GM20000 (cell line): Measurements from ENCODE around the gene RGSL1.

Experiments
- DNase-seq: peaks from one replicate; pipeline ENCODE4 v3.0.0; 2012; ENCODE audit warnings: low spot score
- TF ChIP-seq, protein P1 (sequence below): IDR thresholded peaks from 2 replicates; pipeline ENCODE4 v1.5.1; 2012; ENCODE audit warnings: mild to moderate bottlenecking, control low read depth; ENCODE audit errors: extremely low read depth, missing control alignments

Gene RGSL1

GRCh38 chr1:182574156-182574555, 124.2 kb downstream of the RGSL1 start:
- TF ChIP-seq, protein P1, sequence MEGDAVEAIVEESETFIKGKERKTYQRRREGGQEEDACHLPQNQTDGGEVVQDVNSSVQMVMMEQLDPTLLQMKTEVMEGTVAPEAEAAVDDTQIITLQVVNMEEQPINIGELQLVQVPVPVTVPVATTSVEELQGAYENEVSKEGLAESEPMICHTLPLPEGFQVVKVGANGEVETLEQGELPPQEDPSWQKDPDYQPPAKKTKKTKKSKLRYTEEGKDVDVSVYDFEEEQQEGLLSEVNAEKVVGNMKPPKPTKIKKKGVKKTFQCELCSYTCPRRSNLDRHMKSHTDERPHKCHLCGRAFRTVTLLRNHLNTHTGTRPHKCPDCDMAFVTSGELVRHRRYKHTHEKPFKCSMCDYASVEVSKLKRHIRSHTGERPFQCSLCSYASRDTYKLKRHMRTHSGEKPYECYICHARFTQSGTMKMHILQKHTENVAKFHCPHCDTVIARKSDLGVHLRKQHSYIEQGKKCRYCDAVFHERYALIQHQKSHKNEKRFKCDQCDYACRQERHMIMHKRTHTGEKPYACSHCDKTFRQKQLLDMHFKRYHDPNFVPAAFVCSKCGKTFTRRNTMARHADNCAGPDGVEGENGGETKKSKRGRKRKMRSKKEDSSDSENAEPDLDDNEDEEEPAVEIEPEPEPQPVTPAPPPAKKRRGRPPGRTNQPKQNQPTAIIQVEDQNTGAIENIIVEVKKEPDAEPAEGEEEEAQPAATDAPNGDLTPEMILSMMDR: no peak
- DNase-seq: no peak

DNA sequence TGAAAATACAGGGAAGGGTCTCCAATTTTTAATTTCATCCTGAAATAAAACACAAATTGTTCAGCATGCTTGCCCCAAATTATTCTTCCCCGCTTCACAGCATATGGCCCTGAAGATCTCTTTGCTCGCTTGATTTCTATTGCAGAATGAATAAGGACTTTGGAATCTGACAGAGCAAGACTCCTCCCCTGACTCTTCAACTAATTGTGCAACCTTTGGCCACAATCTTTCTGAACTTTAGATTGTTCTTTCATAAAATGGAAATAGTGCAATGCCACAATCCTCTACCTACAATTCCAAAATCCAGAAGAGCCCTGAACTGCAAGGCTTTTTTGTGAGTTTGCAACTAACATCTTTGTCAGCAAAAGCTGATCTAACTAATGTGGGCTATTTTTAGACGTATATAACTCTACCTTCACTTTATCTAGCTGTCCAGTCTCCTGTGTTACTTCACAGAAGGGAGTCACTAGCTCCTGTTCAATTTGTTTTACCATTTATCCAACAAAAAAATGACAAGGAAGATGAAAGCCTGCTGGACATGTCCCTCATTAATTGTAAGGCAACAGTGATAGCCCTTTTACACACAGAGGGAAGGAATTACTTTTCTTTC, 125.7 kb downstream of the RGSL1 start:
- TF ChIP-seq, protein P1: no peak
- DNase-seq: no peak

DNA sequence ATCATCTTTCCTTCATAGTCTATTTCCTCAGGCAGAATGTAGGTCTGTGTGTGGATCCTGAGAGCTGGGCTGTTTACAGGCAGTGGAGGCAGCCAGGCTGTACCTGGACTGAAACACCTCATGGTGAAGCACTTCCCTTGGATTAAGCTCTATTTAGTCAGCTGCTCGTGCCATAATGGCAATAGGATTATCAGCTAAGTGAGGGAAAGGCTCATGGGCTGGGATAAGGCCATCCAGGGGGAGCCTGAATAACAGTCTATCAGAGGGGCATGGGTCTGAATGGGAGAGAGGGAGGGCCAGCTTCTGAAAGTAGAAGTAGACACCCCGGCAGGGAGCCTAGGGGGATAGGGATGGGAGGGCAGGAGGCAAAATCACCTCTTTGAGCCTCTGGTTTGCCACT, 130.8 kb downstream of the RGSL1 start:
- TF ChIP-seq, protein P1: no peak
- DNase-seq: no peak

GRCh38 chr1:182584746-182585145, 134.8 kb downstream of the RGSL1 start:
- DNase-seq: no peak

GRCh38 chr1:182586380-182586779, 136.4 kb downstream of the RGSL1 start:
- TF ChIP-seq, protein P1: no peak
- no peak for DNase-seq

More at GRCh38 chr1:182584746-182585145, 134.8 kb downstream of the RGSL1 start:
- TF ChIP-seq, protein P1: no peak

DNA sequence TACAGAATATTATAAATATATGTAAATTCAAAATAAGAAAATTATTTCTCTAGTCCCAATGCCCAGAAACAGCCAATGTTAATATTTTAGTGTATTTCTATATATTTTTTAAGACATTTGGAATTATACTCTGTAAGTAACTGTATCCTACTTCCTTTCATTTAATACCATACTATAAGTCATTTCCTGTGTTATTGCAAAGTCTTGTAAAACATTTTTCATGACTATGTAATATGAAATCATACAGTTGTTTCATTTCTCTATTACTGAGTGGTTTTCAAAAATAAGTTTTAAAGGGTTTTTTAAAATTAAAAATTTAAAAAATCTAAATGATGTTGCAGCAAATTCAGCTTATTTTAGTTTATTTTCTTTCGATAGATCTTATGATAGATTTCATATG, 137.1 kb downstream of the RGSL1 start:
- TF ChIP-seq, protein P1: no peak
- DNase-seq: no peak

- no peak for DNase-seq
- TF ChIP-seq, protein P1: no peak
These were observed 137.9 kb downstream of the RGSL1 start for GRCh38 chr1:182587666-182588499.
